ENCODE data around the gene HSPB1.
A peak's percentile ranks its signal among the peaks of the same experiment; 100 is the strongest.
"Not testable (repeated sequence)": the region's sequence is repeated elsewhere in the genome, so short reads cannot be mapped to it uniquely, and the experiment has no call there.

Gene HSPB1

GRCh38 chr7:76309341-76310101 is 7.0 kb downstream of the HSPB1 start:
- DNase-seq = not testable (repeated sequence)

GRCh38 chr7:76310102-76310957 is 7.9 kb downstream of the HSPB1 start:
- peak; percentile 69 for DNase-seq

- DNase-seq = not testable (repeated sequence)
These were observed 9.4 kb downstream of the HSPB1 start for GRCh38 chr7:76311838-76312237.

GRCh38 chr7:76314042-76314721 is 11.7 kb downstream of the HSPB1 start:
- DNase-seq = peak; percentile 91

GRCh38 chr7:76314740-76315139 is 12.3 kb downstream of the HSPB1 start:
- DNase-seq = not testable (repeated sequence)

GRCh38 chr7:76315364-76315763 is 12.9 kb downstream of the HSPB1 start:
- DNase-seq = no peak

- no peak for DNase-seq
These were observed 14.7 kb downstream of the HSPB1 start for GRCh38 chr7:76316984-76317781.

- DNase-seq = peak; percentile 94
These were observed 15.5 kb downstream of the HSPB1 start for GRCh38 chr7:76317782-76318487.

GRCh38 chr7:76318488-76319353 is 16.2 kb downstream of the HSPB1 start:
- DNase-seq = peak; percentile 33

GRCh38 chr7:76325092-76325491 is 22.6 kb downstream of the HSPB1 start:
- DNase-seq = no peak

GRCh38 chr7:76325811-76326210 is 23.3 kb downstream of the HSPB1 start:
- no peak for DNase-seq

- DNase-seq = no peak
These were observed 24.3 kb downstream of the HSPB1 start for GRCh38 chr7:76326646-76327233.

- no peak for DNase-seq
These were observed 25.1 kb downstream of the HSPB1 start for GRCh38 chr7:76327610-76328009.

- DNase-seq = no peak
These were observed 25.9 kb downstream of the HSPB1 start for GRCh38 chr7:76328389-76328788.

- DNase-seq = no peak
These were observed 27.0 kb downstream of the HSPB1 start for GRCh38 chr7:76329479-76329878.

- no peak for DNase-seq
These were observed 27.8 kb downstream of the HSPB1 start for GRCh38 chr7:76330261-76330660.

GRCh38 chr7:76330673-76331072 is 28.2 kb downstream of the HSPB1 start:
- no peak for DNase-seq

- no peak for DNase-seq
These were observed 29.6 kb downstream of the HSPB1 start for GRCh38 chr7:76332078-76332477.

GRCh38 chr7:76333511-76334101 is 31.1 kb downstream of the HSPB1 start:
- DNase-seq = no peak

GRCh38 chr7:76334320-76334967 is 32.0 kb downstream of the HSPB1 start:
- no peak for DNase-seq

Data from NCI-H2107 (cell line).